Endothelial cell of umbilical vein (primary cell): ENCODE results near the gene MRPS14. TPM values are rescaled to one million over a fixed set of nuclear protein-coding genes. Genes with fewer than 3 reads are reported as not detected.

Source experiments
- BruUV-seq: library from RNA; stranded (reverse); fragments of 400-500 nt; replicated peaks from 2 replicates; lab custom pipeline; 2021; lab: Mats Ljungman, UMichigan
- CTCF ChIA-PET: fragments of 300-600, 350-600 bp; sonication (Branson Sonifier 250); formaldehyde crosslinking; loops from one replicate; lab custom pipeline; 2021; ENCODE audit warnings: antibody characterized with exemption, inconsistent platforms; lab: Charles Lee
- POLR2A ChIA-PET: fragments of 300-600, 350-600 bp; sonication (Branson Sonifier 250); formaldehyde crosslinking; loops from one replicate; lab custom pipeline; 2021; ENCODE audit warnings: antibody characterized with exemption, inconsistent platforms; lab: Charles Lee
- DNase-seq: peaks from one replicate; pipeline ENCODE4 v3.0.0-alpha.2; 2011; ENCODE audit warnings: low read depth, low spot score
- FAIRE-seq: peaks from 2 replicates; lab custom pipeline; 2011; peaks lifted over from hg19 to GRCh38; lab: Jason Lieb, UNC
- H2AFZ ChIP-seq: 2 replicates; pipeline ENCODE4 v1.6.0; 2012; ENCODE audit warnings: low read depth, low read length, control low read depth, inconsistent platforms
- H3K27ac ChIP-seq: 2 replicates; pipeline ENCODE4 v1.5.1; 2011; ENCODE audit warnings: low read depth, mild to moderate bottlenecking, control low read depth, low read length, moderate library complexity; ENCODE audit not compliant: insufficient read depth
- H3K27me3 ChIP-seq, 2 experiments: 2 replicates each; pipeline versions ENCODE4 v1.6.0 to v1.6.1; 2011; ENCODE audit warnings: low read length in 2 of 2, mixed read lengths in 1 of 2; ENCODE audit not compliant: control insufficient read depth in 2 of 2, insufficient read depth in 2 of 2
- H3K36me3 ChIP-seq, 2 experiments: 2 replicates in 1 of 2; 3 replicates in 1 of 2; pipeline ENCODE4 v1.5.1; 2011; ENCODE audit warnings: low read length in 2 of 2, mild to moderate bottlenecking in 1 of 2, moderate library complexity in 1 of 2; ENCODE audit not compliant: control insufficient read depth in 2 of 2, insufficient read depth in 2 of 2; ENCODE audit errors: extremely low read depth in 1 of 2
- H3K4me1 ChIP-seq: 3 replicates; pipeline ENCODE4 v1.5.1; 2011; ENCODE audit warnings: mild to moderate bottlenecking, low read length; ENCODE audit not compliant: control insufficient read depth, insufficient read depth; ENCODE audit errors: extremely low read depth
- H3K4me2 ChIP-seq: 2 replicates; pipeline ENCODE4 v1.6.1; 2011; ENCODE audit warnings: low read length, control low read depth, mixed read lengths; ENCODE audit not compliant: insufficient read depth
- H3K4me3 ChIP-seq, 3 experiments: fragments of 200-600 bp in 1 of 3; sonication (generic), shearing (Covaris generic) in 1 of 3; replicated peaks in 1 of 3; 2 replicates each; pipeline ENCODE4 v1.5.1; 2011 to 2016; ENCODE audit warnings: control low read depth in 3 of 3, low read length in 3 of 3, mild to moderate bottlenecking in 2 of 3, inconsistent platforms in 1 of 3, low read depth in 1 of 3, moderate library complexity in 1 of 3; ENCODE audit not compliant: insufficient read depth in 1 of 3
- H3K79me2 ChIP-seq: 2 replicates; pipeline ENCODE4 v1.6.0; 2012; ENCODE audit warnings: low read length, inconsistent platforms; ENCODE audit not compliant: control insufficient read depth, insufficient read depth
- H3K9ac ChIP-seq: replicated peaks from 2 replicates; pipeline ENCODE3; 2011; ENCODE audit warnings: low read length, control low read depth; ENCODE audit not compliant: insufficient read depth; ENCODE audit errors: extremely low read depth
- H3K9me1 ChIP-seq: replicated peaks from 3 replicates; pipeline ENCODE4 v1.6.0; 2011; ENCODE audit warnings: mild to moderate bottlenecking, low read length; ENCODE audit not compliant: control insufficient read depth, insufficient read depth; ENCODE audit errors: extremely low read depth
- H3K9me3 ChIP-seq: replicated peaks from 2 replicates; pipeline ENCODE4 v1.5.1; 2012; ENCODE audit warnings: low read length, inconsistent platforms; ENCODE audit not compliant: control insufficient read depth, insufficient read depth
- H4K20me1 ChIP-seq: replicated peaks from 2 replicates; pipeline ENCODE3; 2011; ENCODE audit warnings: mild to moderate bottlenecking, low read length; ENCODE audit not compliant: control insufficient read depth, insufficient read depth; ENCODE audit errors: extremely low read depth
- CTCF ChIP-seq, 2 donors: IDR thresholded peaks; 1 replicate in 1 of 2; 2 replicates in 1 of 2; pipeline ENCODE4 v1.5.1; 2011; ENCODE audit warnings: low read length in 2 of 2, mild to moderate bottlenecking in 2 of 2, moderate library complexity in 2 of 2, control low read depth in 1 of 2, inconsistent platforms in 1 of 2, low read depth in 1 of 2; ENCODE audit not compliant: insufficient read depth in 1 of 2; ENCODE audit errors: extremely low read depth in 1 of 2
- FOS ChIP-seq: IDR thresholded peaks from 2 replicates; pipeline ENCODE4 v1.6.1; 2011; ENCODE audit warnings: mild to moderate bottlenecking, low read length, moderate library complexity, borderline replicate concordance; ENCODE audit not compliant: insufficient read depth
- MAX ChIP-seq: IDR thresholded peaks from 2 replicates; pipeline ENCODE4 v1.6.1; 2011; ENCODE audit not compliant: insufficient read depth, insufficient read length
- MYC ChIP-seq: IDR thresholded peaks from one replicate; pipeline ENCODE4 v1.6.1; 2011; ENCODE audit warnings: mild to moderate bottlenecking, low read depth, low read length
- POLR2AphosphoS5 ChIP-seq: IDR thresholded peaks from 2 replicates; pipeline ENCODE4 v1.6.1; 2012; ENCODE audit warnings: low read depth, mild to moderate bottlenecking, control low read depth, low read length, moderate library complexity; ENCODE audit not compliant: insufficient read depth
- dilution Hi-C: fragments of 300-500 bp; cut with MboI; formaldehyde crosslinking; loops from one replicate; pipeline ENCODE4 v1.15.0; 2019; ENCODE audit warnings: low sequenced_read_pairs; ENCODE audit not compliant: extremely low pct_ligation_motif_present
- intact Hi-C: fragments of 100-400 bp; cut with micrococcal nuclease; formaldehyde crosslinking; loops from one replicate; pipeline ENCODE4 v1.10.0; 2022
- polyA plus RNA-seq, 4 experiments: library from polyadenylated mRNA; depleted of rRNA in 3 of 4; stranded (reverse) in 3 of 4; unstranded in 1 of 4; fragments of >200 nt; gene quantifications; 2 replicates each; pipeline versions ENCODE4 v1.2.1 to v1.2.3, GENCODE V29; 2011 to 2012; ENCODE audit warnings: missing spikeins in 1 of 4
- total RNA-seq: library from RNA; stranded (reverse); gene quantifications from 2 replicates; pipeline ENCODE4 v1.2.3, GENCODE V29; 2021

Gene MRPS14
- total and polyA plus RNA-seq, 2 donors (not counting 3 experiments of a cell fraction or from before 2014, with no cell fraction given) = 29.5 to 31.8 TPM

- peak within 1 kb of the TSS; percentile 95 for H3K4me2 ChIP-seq
- intact Hi-C loops = loop anchor here (1.0 to 5.0 kb wide), 4 partner anchors 10 to 1133 kb away; partner anchors contain the start of genes GAS5, MRPS14 and ZBTB37
- H3K4me3 ChIP-seq = peak within 1 kb of the TSS; percentile 71 to 98 (median 95)
- H3K9ac ChIP-seq = peak within 1 kb of the TSS; percentile 96
- ChIA-PET CTCF (interaction anchor here (0.9 to 6.1 kb wide), 8 partner anchors 16 to 235 kb away, joined by 3 to 50 read pairs (median 4); partner anchors contain the start of gene MRPS14), POLR2A (interaction anchor here (0.9 to 3.0 kb wide), 2 partner anchors 13 to 23 kb away, joined by 3 to 20 read pairs; partner anchors contain the start of gene MRPS14)
- TSS peak; percentile 18 for BruUV-seq
- DNase-seq = peak; percentile 54
- H3K4me1 ChIP-seq = peaks cover 32% of the 10 kb centered on the region
- H3K9me3 ChIP-seq = no peaks in the 10 kb centered on the region
- no peaks in the 10 kb centered on the region for H3K36me3 ChIP-seq
- dilution Hi-C loops = no loop called here
- H4K20me1 ChIP-seq = peaks cover 3% of the 10 kb centered on the region
- TF ChIP-seq POLR2AphosphoS5 = peak; percentile 66
- TF ChIP-seq FOS = no peak
- peak; percentile 76 for TF ChIP-seq MYC
- TF ChIP-seq CTCF (IDR thresholded peaks at IDR 0.05; ENCODE audit: extremely low read depth in 1 of 2, insufficient read depth in 1 of 2, low read depth in 1 of 2, low read length in 2 of 2) = peak in 1 of 2 donors; percentile 1
- peak; percentile 68 for TF ChIP-seq MAX
- peak within 1 kb of the TSS; percentile 90 for H3K27ac ChIP-seq
- FAIRE-seq = no peak
- H3K9me1 ChIP-seq = no peaks in the 10 kb centered on the region
- H2AFZ ChIP-seq = peak within 1 kb of the TSS; percentile 42
- H3K27me3 ChIP-seq = no peaks in the 10 kb centered on the region
- peaks cover 52% of the 10 kb centered on the region for H3K79me2 ChIP-seq
Observed at GRCh38 chr1:174999936-175000696, 23.1 kb downstream of the MRPS14 start, which contains the start of gene CACYBP. TSS of gene CACYBP (plus strand) at chr1:174999947. CDS start at chr1:175000181, 234 bp downstream.
